Astrocyte (in vitro differentiated cells and primary cell): Measurements from ENCODE around the gene TBX4. TPM values are rescaled to one million over a fixed set of nuclear protein-coding genes. Genes with fewer than 3 reads are reported as not detected.
A peak's percentile ranks its signal among the peaks of the same experiment; 100 is the strongest.

ENCODE experiments used
- DNase-seq: peaks from one replicate; pipeline ENCODE4 v3.0.0-alpha.2; 2010; ENCODE audit warnings: low read depth
- FAIRE-seq: peaks from 2 replicates; lab custom pipeline; 2011; peaks lifted over from hg19 to GRCh38; lab: Jason Lieb, UNC
- H2AFZ ChIP-seq: 2 replicates; pipeline ENCODE4 v1.6.0; 2012; ENCODE audit warnings: low read depth, low read length, inconsistent platforms
- H3K27ac ChIP-seq: 2 replicates; pipeline ENCODE4 v1.5.1; 2011; ENCODE audit warnings: low read depth, low read length, inconsistent platforms
- H3K27me3 ChIP-seq: 2 replicates; pipeline ENCODE4 v1.6.0; 2011; ENCODE audit warnings: low read length, inconsistent platforms; ENCODE audit not compliant: insufficient read depth
- H3K36me3 ChIP-seq: 2 replicates; pipeline ENCODE4 v1.5.1; 2011; ENCODE audit warnings: low read length, inconsistent platforms; ENCODE audit not compliant: insufficient read depth
- H3K4me1 ChIP-seq: 2 replicates; pipeline ENCODE4 v1.5.1; 2011; ENCODE audit warnings: low read length, inconsistent platforms; ENCODE audit not compliant: insufficient read depth
- H3K4me2 ChIP-seq: 2 replicates; pipeline ENCODE4 v1.6.0; 2012; ENCODE audit warnings: low read length, inconsistent platforms
- H3K4me3 ChIP-seq: 2 replicates; pipeline ENCODE4 v1.5.1; 2011; ENCODE audit warnings: low read depth, mild to moderate bottlenecking, low read length, inconsistent platforms; ENCODE audit not compliant: insufficient read depth
- H3K79me2 ChIP-seq: 2 replicates; pipeline ENCODE4 v1.6.0; 2012; ENCODE audit warnings: mild to moderate bottlenecking, low read length, inconsistent platforms; ENCODE audit not compliant: insufficient read depth
- H3K9ac ChIP-seq: 2 replicates; pipeline ENCODE4 v1.6.0; 2012; ENCODE audit warnings: mild to moderate bottlenecking, low read length, inconsistent platforms
- H3K9me3 ChIP-seq: 2 replicates; pipeline ENCODE4 v1.5.1; 2012; ENCODE audit warnings: low read depth, mild to moderate bottlenecking, low read length, inconsistent platforms; ENCODE audit not compliant: insufficient read depth
- H4K20me1 ChIP-seq: 2 replicates; pipeline ENCODE4 v1.6.0; 2012; ENCODE audit warnings: low read length, inconsistent platforms; ENCODE audit not compliant: insufficient read depth
- H3K27ac Mint-ChIP-seq: one replicate; pipeline ENCODE4 v1.8.0; 2021; ENCODE audit warnings: mild to moderate bottlenecking, mixed read lengths; ENCODE audit not compliant: unreplicated experiment
- H3K27me3 Mint-ChIP-seq: one replicate; pipeline ENCODE4 v1.8.0; 2021; ENCODE audit warnings: low read depth, mixed read lengths; ENCODE audit not compliant: unreplicated experiment
- H3K36me3 Mint-ChIP-seq: one replicate; pipeline ENCODE4 v1.8.0; 2021; ENCODE audit warnings: low read depth, mixed read lengths; ENCODE audit not compliant: unreplicated experiment
- H3K4me1 Mint-ChIP-seq: one replicate; pipeline ENCODE4 v1.8.0; 2021; ENCODE audit warnings: low read depth, mixed read lengths; ENCODE audit not compliant: unreplicated experiment
- H3K4me3 Mint-ChIP-seq: one replicate; pipeline ENCODE4 v1.8.0; 2021; ENCODE audit warnings: mild to moderate bottlenecking, moderate library complexity, mixed read lengths; ENCODE audit not compliant: unreplicated experiment
- H3K9me3 Mint-ChIP-seq: one replicate; pipeline ENCODE4 v1.8.0; 2021; ENCODE audit warnings: mild to moderate bottlenecking, mixed read lengths; ENCODE audit not compliant: unreplicated experiment
- EZH2 ChIP-seq: IDR thresholded peaks from 2 replicates; pipeline ENCODE4 v1.6.1; 2012; ENCODE audit warnings: mild to moderate bottlenecking, low read length, inconsistent platforms; ENCODE audit not compliant: insufficient read depth
- total RNA-seq: library from RNA; stranded (reverse); gene quantifications from 2 replicates; pipeline ENCODE4 v1.2.1, GENCODE V29; 2021
- TF ChIP-seq, protein P1 (sequence below): IDR thresholded peaks from 2 replicates; pipeline ENCODE4 v1.5.1; 2011; ENCODE audit warnings: low read depth, mild to moderate bottlenecking, inconsistent platforms, low read length, moderate library complexity; ENCODE audit not compliant: insufficient read depth

The TBX4 gene
- total RNA-seq, 1 donor from 2014 or later, result 0.14 TPM

DNA sequence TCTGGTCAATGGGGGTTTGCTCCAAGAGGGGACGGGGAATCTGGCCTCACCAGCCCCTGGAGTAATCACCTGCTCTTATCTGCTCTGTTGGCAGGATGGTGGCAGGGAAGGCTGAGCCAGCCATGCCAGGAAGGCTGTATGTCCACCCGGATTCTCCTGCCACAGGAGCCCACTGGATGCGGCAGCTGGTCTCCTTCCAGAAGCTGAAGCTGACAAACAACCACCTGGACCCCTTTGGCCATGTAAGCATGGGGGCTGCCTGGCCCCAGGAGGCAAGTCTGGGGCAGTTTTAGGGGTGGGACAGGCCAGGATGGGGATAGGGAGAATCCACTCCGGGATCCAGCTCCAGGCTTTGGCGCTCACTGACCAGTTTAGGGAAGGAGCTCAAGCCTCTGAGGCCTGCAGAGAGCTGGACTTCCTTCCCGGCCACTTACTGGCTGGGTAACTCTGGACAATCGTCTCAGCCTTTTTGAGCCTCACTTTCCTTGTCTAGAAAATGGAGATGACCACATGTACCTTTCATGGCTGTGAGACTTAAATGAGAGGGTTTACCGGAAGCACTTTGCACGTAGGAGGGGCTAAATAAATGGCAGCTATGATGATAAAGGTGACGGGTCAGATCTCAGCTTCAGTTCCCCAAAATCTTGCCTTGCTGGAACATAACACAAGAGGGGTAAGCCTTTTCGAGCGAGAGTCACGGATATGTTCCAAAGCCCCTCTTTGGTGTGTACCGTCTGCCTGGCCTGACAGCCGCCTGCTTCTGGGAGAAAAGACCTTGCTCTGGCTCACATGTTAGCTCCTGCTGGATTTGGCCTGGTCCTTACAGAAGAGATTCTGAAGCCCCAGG is 15.4 kb downstream of the TBX4 start:
- H3K36me3 Mint-ChIP-seq, result no peaks in the 10 kb centered on the region
- H3K4me2 ChIP-seq, result no peak overlapping the region
- no peaks in the 10 kb centered on the region for H3K4me1 ChIP-seq
- no peaks in the 10 kb centered on the region for H3K9me3 ChIP-seq
- H3K27ac Mint-ChIP-seq, result no peak overlapping the region
- H4K20me1 ChIP-seq, result no peaks in the 10 kb centered on the region
- TF ChIP-seq EZH2, result no peak
- TF ChIP-seq, protein P1, sequence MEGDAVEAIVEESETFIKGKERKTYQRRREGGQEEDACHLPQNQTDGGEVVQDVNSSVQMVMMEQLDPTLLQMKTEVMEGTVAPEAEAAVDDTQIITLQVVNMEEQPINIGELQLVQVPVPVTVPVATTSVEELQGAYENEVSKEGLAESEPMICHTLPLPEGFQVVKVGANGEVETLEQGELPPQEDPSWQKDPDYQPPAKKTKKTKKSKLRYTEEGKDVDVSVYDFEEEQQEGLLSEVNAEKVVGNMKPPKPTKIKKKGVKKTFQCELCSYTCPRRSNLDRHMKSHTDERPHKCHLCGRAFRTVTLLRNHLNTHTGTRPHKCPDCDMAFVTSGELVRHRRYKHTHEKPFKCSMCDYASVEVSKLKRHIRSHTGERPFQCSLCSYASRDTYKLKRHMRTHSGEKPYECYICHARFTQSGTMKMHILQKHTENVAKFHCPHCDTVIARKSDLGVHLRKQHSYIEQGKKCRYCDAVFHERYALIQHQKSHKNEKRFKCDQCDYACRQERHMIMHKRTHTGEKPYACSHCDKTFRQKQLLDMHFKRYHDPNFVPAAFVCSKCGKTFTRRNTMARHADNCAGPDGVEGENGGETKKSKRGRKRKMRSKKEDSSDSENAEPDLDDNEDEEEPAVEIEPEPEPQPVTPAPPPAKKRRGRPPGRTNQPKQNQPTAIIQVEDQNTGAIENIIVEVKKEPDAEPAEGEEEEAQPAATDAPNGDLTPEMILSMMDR, result no peak
- no peaks in the 10 kb centered on the region for H3K79me2 ChIP-seq
- H3K27me3 ChIP-seq, result peaks cover 24% of the 10 kb centered on the region
- DNase-seq, result peak; percentile 37
- H2AFZ ChIP-seq, result peak overlapping the region; percentile 64
- H3K4me1 Mint-ChIP-seq, result no peaks in the 10 kb centered on the region
- no peak overlapping the region for H3K4me3 Mint-ChIP-seq
- H3K27me3 Mint-ChIP-seq, result peaks cover 61% of the 10 kb centered on the region
- FAIRE-seq, result peak; percentile 9
- H3K9ac ChIP-seq, result no peak overlapping the region
- peaks cover 8% of the 10 kb centered on the region for H3K9me3 Mint-ChIP-seq
- H3K36me3 ChIP-seq, result no peaks in the 10 kb centered on the region
- no peak overlapping the region for H3K4me3 ChIP-seq
- H3K27ac ChIP-seq, result no peak overlapping the region

DNA sequence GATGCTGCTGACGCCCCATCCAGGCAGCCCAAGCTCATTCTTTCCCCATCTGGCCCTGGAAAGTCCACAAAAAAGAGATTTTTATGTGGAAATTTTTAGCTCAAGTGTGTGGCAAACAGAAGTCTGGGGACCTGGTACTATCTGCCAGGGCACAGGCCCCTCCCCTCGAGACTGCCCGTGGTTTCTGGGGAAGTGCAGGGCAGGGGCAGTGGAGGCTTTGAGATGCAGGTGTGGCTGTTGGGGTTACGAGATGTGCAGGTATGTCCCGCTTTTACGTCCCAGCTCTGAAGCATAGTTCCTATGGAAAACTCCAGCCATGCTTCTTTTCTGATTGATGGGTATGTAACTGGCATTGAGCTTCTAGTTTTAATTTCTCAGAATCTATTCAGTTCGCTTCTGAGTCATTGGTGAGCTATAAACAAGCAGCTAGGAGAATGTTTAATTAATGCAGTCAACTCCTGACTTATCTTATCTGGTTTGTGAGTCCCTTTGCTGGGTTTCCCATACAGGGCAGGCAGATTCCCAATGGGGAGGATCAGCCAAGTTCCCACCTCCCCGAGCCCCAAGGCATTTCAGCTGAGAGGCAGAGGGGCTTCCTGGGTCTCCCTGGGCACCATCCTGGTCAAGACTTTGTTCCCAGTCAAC is 16.2 kb downstream of the TBX4 start:
- H2AFZ ChIP-seq, result no peak overlapping the region
- no peak overlapping the region for H3K27ac ChIP-seq
- H3K79me2 ChIP-seq, result no peaks in the 10 kb centered on the region
- no peak for FAIRE-seq
- no peak overlapping the region for H3K9ac ChIP-seq
- TF ChIP-seq, protein P1, result no peak
- no peak for TF ChIP-seq EZH2
- no peaks in the 10 kb centered on the region for H3K36me3 ChIP-seq
- Mint-ChIP-seq H3K4me3 (no peak overlapping the region), H3K36me3 (no peaks in the 10 kb centered on the region), H3K9me3 (peaks cover 8% of the 10 kb centered on the region), H3K27ac (no peak overlapping the region), H3K4me1 (no peaks in the 10 kb centered on the region), H3K27me3 (peaks cover 57% of the 10 kb centered on the region)
- H3K4me3 ChIP-seq, result no peak overlapping the region
- no peaks in the 10 kb centered on the region for H4K20me1 ChIP-seq
- H3K4me2 ChIP-seq, result no peak overlapping the region
- H3K4me1 ChIP-seq, result no peaks in the 10 kb centered on the region
- peaks cover 18% of the 10 kb centered on the region for H3K27me3 ChIP-seq
- DNase-seq, result peak; percentile 42
- no peaks in the 10 kb centered on the region for H3K9me3 ChIP-seq

DNA sequence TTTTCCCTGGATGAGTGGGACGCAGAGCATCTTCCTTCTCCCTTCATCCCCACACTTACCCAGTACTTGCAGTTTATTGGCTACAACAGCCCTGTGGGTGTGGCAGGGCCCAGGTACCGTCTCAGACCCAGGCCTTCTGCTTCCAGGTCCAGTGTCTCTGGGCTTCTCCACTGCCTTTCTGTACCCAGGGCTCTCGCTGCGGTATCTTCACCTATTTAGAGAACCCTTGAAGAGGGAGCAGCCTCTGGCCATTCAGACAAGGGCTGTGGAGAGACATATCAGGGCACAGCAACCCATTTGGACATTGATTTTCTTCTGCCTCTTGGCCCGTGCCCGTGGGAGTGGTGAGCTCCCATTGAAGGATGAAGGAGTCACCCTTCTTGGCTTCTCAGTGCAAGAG is 17.3 kb downstream of the TBX4 start:
- Histone ChIP-seq H3K4me1 (no peaks in the 10 kb centered on the region), H2AFZ (no peak overlapping the region), H3K4me2 (no peak overlapping the region), H3K4me3 (no peak overlapping the region), H3K27me3 (peaks cover 19% of the 10 kb centered on the region), H4K20me1 (no peaks in the 10 kb centered on the region), H3K79me2 (no peaks in the 10 kb centered on the region), H3K9ac (no peak overlapping the region), H3K36me3 (no peaks in the 10 kb centered on the region), H3K9me3 (no peaks in the 10 kb centered on the region), H3K27ac (no peak overlapping the region)
- FAIRE-seq (no peak), DNase-seq (no peak)
- H3K27ac Mint-ChIP-seq, result no peak overlapping the region
- TF ChIP-seq, protein P1, result no peak
- TF ChIP-seq EZH2, result no peak
- no peak overlapping the region for H3K4me3 Mint-ChIP-seq
- no peaks in the 10 kb centered on the region for H3K36me3 Mint-ChIP-seq
- peaks cover 55% of the 10 kb centered on the region for H3K27me3 Mint-ChIP-seq
- no peaks in the 10 kb centered on the region for H3K4me1 Mint-ChIP-seq
- H3K9me3 Mint-ChIP-seq, result peaks cover 6% of the 10 kb centered on the region
